Coronary artery (tissue), 2 donors: Measurements from ENCODE around the gene TRIM72.

ENCODE experiments used
- DNase-seq: peaks from one replicate; pipeline ENCODE4 v3.0.0-alpha.2; 2017; ENCODE audit warnings: low spot score
- H3K27ac ChIP-seq, 2 donors: fragments of 200-600 bp; sonication (generic); one replicate each; pipeline ENCODE4 v1.5.1; 2016 to 2019
- H3K4me3 ChIP-seq: fragments of 200-600 bp; sonication (generic); 2 replicates; pipeline ENCODE4 v1.5.1; 2016; ENCODE audit warnings: mild to moderate bottlenecking, moderate library complexity
- TF ChIP-seq, protein P1 (sequence below): fragments of 200-600 bp; sonication (generic); IDR thresholded peaks from one replicate; pipeline ENCODE4 v1.5.1; 2019; ENCODE audit warnings: antibody characterized with exemption

TRIM72 gene

DNA sequence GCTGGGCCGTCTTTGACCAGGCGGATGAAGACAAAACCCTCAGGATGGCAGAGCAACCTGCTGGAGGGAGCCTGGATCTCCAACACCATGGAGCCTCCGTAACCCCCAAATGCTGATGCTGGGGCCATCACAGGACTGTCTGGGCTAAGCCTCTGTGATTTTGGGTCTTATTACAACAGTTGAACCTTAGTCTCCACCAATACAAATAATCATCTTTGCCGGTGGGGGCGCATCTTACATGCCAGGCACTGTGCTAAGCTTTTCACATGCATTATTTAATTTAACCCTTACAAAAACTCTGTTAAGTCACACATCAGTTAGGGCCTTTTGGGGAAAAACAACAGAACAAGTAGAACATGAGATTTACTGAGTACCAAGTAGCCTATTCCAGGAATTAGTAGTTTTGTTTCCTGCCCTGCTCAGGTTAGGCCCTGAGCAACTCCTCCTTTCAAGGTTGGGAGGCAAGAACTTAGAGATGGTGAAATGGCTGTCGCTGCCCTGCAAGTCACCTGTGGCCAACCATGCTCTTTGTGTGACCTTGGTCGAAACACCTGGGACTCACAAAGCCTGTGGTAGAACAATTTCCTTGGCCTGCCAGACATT is 37.0 kb downstream of the TRIM72 start:
- TF ChIP-seq, protein P1, sequence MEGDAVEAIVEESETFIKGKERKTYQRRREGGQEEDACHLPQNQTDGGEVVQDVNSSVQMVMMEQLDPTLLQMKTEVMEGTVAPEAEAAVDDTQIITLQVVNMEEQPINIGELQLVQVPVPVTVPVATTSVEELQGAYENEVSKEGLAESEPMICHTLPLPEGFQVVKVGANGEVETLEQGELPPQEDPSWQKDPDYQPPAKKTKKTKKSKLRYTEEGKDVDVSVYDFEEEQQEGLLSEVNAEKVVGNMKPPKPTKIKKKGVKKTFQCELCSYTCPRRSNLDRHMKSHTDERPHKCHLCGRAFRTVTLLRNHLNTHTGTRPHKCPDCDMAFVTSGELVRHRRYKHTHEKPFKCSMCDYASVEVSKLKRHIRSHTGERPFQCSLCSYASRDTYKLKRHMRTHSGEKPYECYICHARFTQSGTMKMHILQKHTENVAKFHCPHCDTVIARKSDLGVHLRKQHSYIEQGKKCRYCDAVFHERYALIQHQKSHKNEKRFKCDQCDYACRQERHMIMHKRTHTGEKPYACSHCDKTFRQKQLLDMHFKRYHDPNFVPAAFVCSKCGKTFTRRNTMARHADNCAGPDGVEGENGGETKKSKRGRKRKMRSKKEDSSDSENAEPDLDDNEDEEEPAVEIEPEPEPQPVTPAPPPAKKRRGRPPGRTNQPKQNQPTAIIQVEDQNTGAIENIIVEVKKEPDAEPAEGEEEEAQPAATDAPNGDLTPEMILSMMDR: no peak
- no peak for DNase-seq
- no peak overlapping the region for H3K27ac ChIP-seq
- H3K4me3 ChIP-seq: no peak overlapping the region

DNA sequence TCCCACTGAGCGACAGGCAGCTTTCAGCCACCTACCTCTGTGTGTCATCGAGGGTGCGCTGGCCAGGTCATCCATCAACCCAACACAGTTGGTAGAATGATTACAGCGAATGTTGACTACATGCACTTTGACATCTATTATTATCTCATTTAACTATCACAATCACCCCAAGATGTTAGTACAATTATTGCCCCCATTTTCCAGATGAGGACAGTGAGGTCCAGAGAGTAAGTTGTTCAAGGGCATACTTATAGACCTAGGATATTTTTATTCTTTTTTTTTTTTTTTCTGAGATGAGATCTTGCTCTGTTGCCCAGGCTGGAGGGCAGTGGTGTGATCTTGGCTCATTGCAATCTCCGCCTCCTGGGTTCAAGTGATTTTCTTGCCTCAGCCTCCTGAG is 37.5 kb downstream of the TRIM72 start:
- no peak overlapping the region for H3K4me3 ChIP-seq
- DNase-seq: no peak

DNA sequence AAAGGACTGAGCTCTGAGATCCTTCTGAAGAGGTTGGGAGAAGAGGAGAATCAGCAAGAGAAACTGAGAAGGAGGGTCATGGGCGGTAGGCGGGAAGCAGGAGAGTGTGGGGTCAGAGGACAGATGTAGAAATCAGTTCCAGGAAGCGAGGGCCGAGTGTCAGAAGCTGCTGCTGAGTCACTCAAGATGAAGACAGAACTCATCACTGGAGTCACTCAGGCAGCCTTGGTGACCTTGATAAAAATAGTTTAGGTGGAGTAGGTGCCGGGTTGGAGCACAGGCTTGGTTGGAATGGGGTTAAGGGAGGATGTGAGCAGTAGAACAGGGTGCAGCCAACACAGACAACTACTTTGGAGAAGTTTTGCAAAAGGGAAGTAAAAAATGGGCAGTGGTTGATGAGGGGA is 39.7 kb downstream of the TRIM72 start:
- H3K27ac ChIP-seq: peak overlapping the region in 1 of 2 donors; percentile 31
- DNase-seq: no peak
- TF ChIP-seq, protein P1: no peak

More for the DNA sequence above, 37.5 kb downstream of the TRIM72 start:
- H3K27ac ChIP-seq: no peak overlapping the region
- TF ChIP-seq, protein P1: no peak

DNA sequence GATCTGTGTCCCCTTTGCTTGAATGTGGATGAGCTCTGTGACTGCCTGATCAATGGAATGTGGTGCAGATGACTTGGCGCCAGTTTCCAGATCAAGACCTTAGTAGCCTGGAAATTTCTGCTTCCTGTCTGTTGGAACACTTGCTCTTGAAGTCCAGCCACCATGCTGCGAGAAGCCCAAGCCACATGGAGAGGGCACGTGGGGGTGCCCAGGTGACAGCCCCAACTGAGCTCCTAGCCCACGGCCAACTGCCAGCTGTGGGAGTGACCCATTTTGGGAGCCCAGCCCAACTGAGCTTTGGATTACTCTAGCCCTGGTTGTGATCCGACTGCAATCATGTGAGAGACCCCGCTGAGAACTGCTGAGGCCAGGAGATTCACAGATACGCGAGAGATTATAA is 42.5 kb downstream of the TRIM72 start:
- TF ChIP-seq, protein P1: no peak
- no peak overlapping the region for H3K4me3 ChIP-seq
- no peak overlapping the region for H3K27ac ChIP-seq
- no peak for DNase-seq

More for the DNA sequence above, 39.7 kb downstream of the TRIM72 start:
- no peak overlapping the region for H3K4me3 ChIP-seq

DNA sequence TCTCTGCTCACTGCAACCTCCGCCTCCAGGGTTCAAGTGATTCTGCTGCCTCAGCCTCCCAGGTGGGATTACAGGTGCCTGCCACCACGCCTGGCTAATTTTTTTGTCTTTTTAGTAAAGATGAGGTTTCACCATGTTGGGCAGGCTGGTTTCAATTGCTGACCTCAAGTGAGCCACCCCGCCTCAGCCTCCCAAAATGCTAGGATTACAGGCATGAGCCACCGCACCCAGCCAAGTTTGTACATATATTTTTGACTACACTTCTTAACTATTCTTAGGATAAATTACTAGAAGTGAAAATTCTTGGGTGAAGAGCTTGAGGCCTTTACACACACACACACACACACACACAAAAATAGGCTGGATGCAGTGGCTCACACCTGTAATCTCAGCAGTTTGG is 44.4 kb downstream of the TRIM72 start:
- no peak for DNase-seq
- no peak overlapping the region for H3K27ac ChIP-seq
- TF ChIP-seq, protein P1: no peak
- H3K4me3 ChIP-seq: no peak overlapping the region

DNA sequence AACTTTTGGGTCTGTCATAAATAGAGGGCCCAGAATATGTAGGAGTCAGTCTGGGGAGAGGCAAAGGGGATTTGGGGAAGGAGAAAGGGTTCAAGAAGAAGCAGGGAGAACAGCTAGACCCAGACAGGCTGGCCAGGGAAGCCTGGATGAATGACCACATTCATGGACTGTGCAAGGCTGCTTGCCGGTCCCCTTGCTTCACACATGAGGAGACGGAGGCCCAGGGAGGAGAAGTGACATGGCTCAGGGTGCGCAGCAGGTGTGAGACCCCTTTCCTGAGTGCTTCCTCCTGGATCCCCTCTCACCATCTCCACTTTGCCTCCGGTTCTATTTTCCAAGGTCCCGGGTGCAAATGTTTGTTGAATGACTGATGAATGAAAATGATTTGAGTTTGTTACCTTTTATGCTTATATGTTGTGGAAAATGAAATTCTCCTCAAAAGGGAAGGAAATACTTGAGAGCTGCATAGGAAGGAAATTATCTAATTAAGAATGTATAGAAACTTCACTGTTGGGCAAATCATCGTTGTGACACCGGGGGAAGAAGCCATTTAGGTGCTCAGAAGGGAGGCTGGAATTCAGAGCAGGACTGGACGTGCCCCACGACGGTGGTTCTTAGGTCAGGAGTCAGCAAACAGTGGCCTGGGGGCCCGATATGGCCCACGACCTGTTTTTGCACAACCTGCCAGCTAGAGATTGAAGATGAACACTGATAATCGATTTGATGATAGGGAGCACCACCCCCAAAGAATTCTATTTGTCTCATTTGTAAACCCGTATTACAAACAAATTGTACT is 46.4 kb downstream of the TRIM72 start:
- TF ChIP-seq, protein P1: no peak
- Histone ChIP-seq H3K27ac (peak overlapping the region in 1 of 2 donors; percentile 58), H3K4me3 (peak overlapping the region; percentile 56)
- no peak for DNase-seq

- no peak overlapping the region for H3K27ac ChIP-seq
- H3K4me3 ChIP-seq: no peak overlapping the region
- DNase-seq: no peak
- TF ChIP-seq, protein P1: no peak
Observed at GRCh38 chr16:31262084-31262483, 48.2 kb downstream of the TRIM72 start.
